Measurements from ENCODE around the gene KCNIP4. TPM values are rescaled to one million over a fixed set of nuclear protein-coding genes. Genes with fewer than 3 reads are reported as not detected.

Gene KCNIP4
- total RNA-seq, 1 experiment from 2014 or later = not detected

- no peaks in the 10 kb centered on the region for H4K20me1 ChIP-seq (ENCODE audit: insufficient read depth)
- H3K27ac ChIP-seq = no peak overlapping the region
- no peaks in the 10 kb centered on the region for H3K79me2 ChIP-seq (ENCODE audit: low read depth)
- no peaks in the 10 kb centered on the region for H3K4me1 ChIP-seq (replicated peaks; ENCODE audit: insufficient read depth)
- H3K9me2 ChIP-seq (ENCODE audit: insufficient read depth) = no peaks in the 10 kb centered on the region
- H3F3A ChIP-seq (ENCODE audit: insufficient read depth, low read depth) = no peaks in the 10 kb centered on the region
- intact Hi-C loops (cut with micrococcal nuclease; ENCODE audit: unreplicated experiment) = no loop called here
- no peak overlapping the region for H3K4me3 ChIP-seq
- no TSS peak for BruUV-seq (replicated peaks)
- TF ChIP-seq CTCF (conservative IDR thresholded peaks at IDR 0.05) = no peak
- TF ChIP-seq EZH2 (IDR thresholded peaks at IDR 0.05; ENCODE audit: low read depth) = no peak
- H2AFZ ChIP-seq = no peak overlapping the region
- ChIA-PET CTCF (no interaction called here), POLR2A (ENCODE audit: unreplicated experiment) (no interaction called here)
- H3K4me2 ChIP-seq = no peak overlapping the region
- H3K27me3 ChIP-seq (ENCODE audit: insufficient read depth, low read depth) = no peaks in the 10 kb centered on the region
- H3K36me3 ChIP-seq (ENCODE audit: low read depth) = no peaks in the 10 kb centered on the region
- no peaks in the 10 kb centered on the region for H3K9me3 ChIP-seq (ENCODE audit: insufficient read depth, low read depth)
- DNase-seq = no peak
Measured at GRCh38 chr4:21641696-21642095, 306.9 kb downstream of the KCNIP4 start.

- no TSS peak for BruUV-seq (replicated peaks)
- TF ChIP-seq CTCF (conservative IDR thresholded peaks at IDR 0.05) (no peak), EZH2 (IDR thresholded peaks at IDR 0.05; ENCODE audit: low read depth) (no peak)
Measured at GRCh38 chr4:21638171-21638725, 310.3 kb downstream of the KCNIP4 start.

GRCh38 chr4:21628916-21629610 lies 319.5 kb downstream of the KCNIP4 start:
- Histone ChIP-seq H3K27ac (no peak overlapping the region), H3K27me3 (ENCODE audit: insufficient read depth, low read depth) (no peaks in the 10 kb centered on the region), H3F3A (ENCODE audit: insufficient read depth, low read depth) (no peaks in the 10 kb centered on the region), H3K4me2 (no peak overlapping the region), H4K20me1 (ENCODE audit: insufficient read depth) (no peaks in the 10 kb centered on the region), H3K36me3 (ENCODE audit: low read depth) (no peaks in the 10 kb centered on the region), H3K79me2 (ENCODE audit: low read depth) (no peaks in the 10 kb centered on the region), H3K9me3 (ENCODE audit: insufficient read depth, low read depth) (no peaks in the 10 kb centered on the region), H3K9me2 (ENCODE audit: insufficient read depth) (no peaks in the 10 kb centered on the region), H3K4me3 (no peak overlapping the region), H3K4me1 (replicated peaks; ENCODE audit: insufficient read depth) (no peaks in the 10 kb centered on the region), H2AFZ (no peak overlapping the region)
- intact Hi-C loops (cut with micrococcal nuclease; ENCODE audit: unreplicated experiment) = no loop called here
- no TSS peak for BruUV-seq (replicated peaks)
- CTCF ChIA-PET = no interaction called here
- TF ChIP-seq CTCF (conservative IDR thresholded peaks at IDR 0.05) (no peak), EZH2 (IDR thresholded peaks at IDR 0.05; ENCODE audit: low read depth) (no peak)
- POLR2A ChIA-PET (ENCODE audit: unreplicated experiment) = interaction anchor here (0.6 kb wide), 1 partner anchor 376 kb away, joined by 8 read pairs; no protein-coding TSS in a partner anchor
- DNase-seq = no peak

More at GRCh38 chr4:21638171-21638725, 310.3 kb downstream of the KCNIP4 start:
- no peaks in the 10 kb centered on the region for H3K9me2 ChIP-seq (ENCODE audit: insufficient read depth)
- no peaks in the 10 kb centered on the region for H3K79me2 ChIP-seq (ENCODE audit: low read depth)
- no peaks in the 10 kb centered on the region for H3K36me3 ChIP-seq (ENCODE audit: low read depth)
- H3F3A ChIP-seq (ENCODE audit: insufficient read depth, low read depth) = no peaks in the 10 kb centered on the region
- H3K27ac ChIP-seq = no peak overlapping the region
- H3K4me2 ChIP-seq = no peak overlapping the region
- H2AFZ ChIP-seq = no peak overlapping the region
- no peaks in the 10 kb centered on the region for H3K27me3 ChIP-seq (ENCODE audit: insufficient read depth, low read depth)
- POLR2A ChIA-PET (ENCODE audit: unreplicated experiment) = no interaction called here
- DNase-seq = no peak
- H3K4me3 ChIP-seq = no peak overlapping the region
- H4K20me1 ChIP-seq (ENCODE audit: insufficient read depth) = no peaks in the 10 kb centered on the region
- no peaks in the 10 kb centered on the region for H3K4me1 ChIP-seq (replicated peaks; ENCODE audit: insufficient read depth)
- CTCF ChIA-PET = no interaction called here
- H3K9me3 ChIP-seq (ENCODE audit: insufficient read depth, low read depth) = no peaks in the 10 kb centered on the region
- intact Hi-C loops (cut with micrococcal nuclease; ENCODE audit: unreplicated experiment) = no loop called here
